Regular cardiac myocyte (primary cell): ENCODE results near the gene SFXN1. TPM values are rescaled to one million over a fixed set of nuclear protein-coding genes. Genes with fewer than 3 reads are reported as not detected.

Source experiments
- total RNA-seq: library from RNA; depleted of rRNA; stranded (reverse); fragments of >200 nt; gene quantifications from 2 replicates; pipeline ENCODE4 v1.2.3, GENCODE V29; 2014

Gene SFXN1
- total RNA-seq, result 122 and 296 TPM in 2 replicates

DNA sequence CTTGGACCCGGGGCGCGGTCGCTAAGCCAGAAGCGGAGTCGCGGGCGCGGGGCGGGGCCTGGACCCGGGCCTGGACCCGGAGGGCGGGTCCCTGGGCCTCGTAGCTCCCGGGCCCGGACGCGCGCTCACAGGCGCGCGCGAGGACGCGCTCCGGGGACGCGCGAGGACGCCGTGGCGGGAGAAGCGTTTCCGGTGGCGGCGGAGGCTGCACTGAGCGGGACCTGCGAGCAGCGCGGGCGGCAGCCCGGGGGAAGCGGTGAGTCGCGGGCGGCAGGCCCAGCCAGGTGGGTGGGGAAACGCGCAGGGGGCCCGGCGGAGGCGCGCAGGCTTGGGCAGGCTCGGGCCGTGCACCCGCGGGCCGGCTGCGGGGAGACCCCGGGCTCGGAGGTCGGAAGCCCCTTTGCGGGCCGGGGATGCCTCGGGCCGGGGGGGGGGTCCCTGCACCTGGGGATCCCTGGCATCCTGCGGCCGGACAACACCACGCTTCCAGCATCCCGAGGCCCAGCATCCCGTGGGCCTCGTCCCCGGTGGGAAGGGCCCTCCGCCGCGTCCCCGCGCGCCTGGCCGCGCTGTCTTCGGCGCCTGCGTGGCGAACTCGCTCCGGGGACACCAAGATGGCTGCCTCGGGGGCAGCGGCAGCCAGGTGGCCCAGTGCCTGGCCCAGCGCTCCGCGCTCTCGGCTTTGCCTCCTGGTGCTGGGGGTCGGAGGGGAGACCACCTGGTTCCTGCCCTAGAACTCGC, at the start of gene SFXN1:
TSS of gene SFXN1 (plus strand) at position 177 of the 741 bp plus-strand sequence. CDS start 13,544 bp downstream, outside the sequence.

GRCh38 chr5:175444060-175444904, 34.1 kb upstream of the SFXN1 start, which contains the start of gene DRD1:
Gene DRD1, minus strand, starts transcription at chr5:175444182. Its CDS starts 1,083 bp downstream, at chr5:175443099.

Other genes with a start within 250 kb of the SFXN1 start
- under 0.01 TPM in 1 of 2 replicates, not detected in the other for gene DRD1, start 34.4 kb upstream of the SFXN1 start, total RNA-seq
- 0.85 TPM in 1 of 2 replicates, not detected in the other for gene HRH2, start 179.5 kb downstream of the SFXN1 start, total RNA-seq